HepG2 (cell line): ENCODE measurements around the gene GNG12. TPM values are rescaled to one million over a fixed set of nuclear protein-coding genes. Genes with fewer than 3 reads are reported as not detected.

Source experiments
- ATAC-seq: fragments of 200-7000 bp; cut with Tn5 transposase; 3 replicates; pipeline ENCODE4 v1.9.1; 2020; ENCODE audit warnings: mild to moderate bottlenecking, moderate library complexity
- BruUV-seq: library from RNA; stranded (reverse); fragments of 400-500 nt; replicated peaks from 2 replicates; lab custom pipeline; 2021; lab: Mats Ljungman, UMichigan
- CTCF ChIA-PET: fragments of 300-600 bp; formaldehyde crosslinking; extraction: SDS; loops from one replicate; lab custom pipeline; 2021; ENCODE audit warnings: low total read pairs, inconsistent platforms, low intra/inter-chr PET ratio; lab: Yijun Ruan, JAX
- POLR2A ChIA-PET: fragments of 350-600 bp; sonication (Branson Sonifier 250); formaldehyde crosslinking; loops from one replicate; lab custom pipeline; 2020; ENCODE audit warnings: antibody characterized with exemption, inconsistent platforms; lab: Yijun Ruan, JAX
- DNase-seq: peaks from one replicate; pipeline ENCODE4 v3.0.0-alpha.2; 2015; ENCODE audit warnings: low spot score
- FAIRE-seq: peaks from 3 replicates; lab custom pipeline; 2011; peaks lifted over from hg19 to GRCh38; lab: Jason Lieb, UNC
- H2AFZ ChIP-seq: one replicate; pipeline ENCODE4 v1.6.1; 2011; ENCODE audit warnings: low read length, inconsistent platforms
- H3K27ac ChIP-seq: fragments of 300-600 bp; 3 replicates; pipeline ENCODE4 v1.8.0; 2011; ENCODE audit warnings: mixed run types, mild to moderate bottlenecking, mixed read lengths, low read length, inconsistent platforms; ENCODE audit not compliant: insufficient read depth; ENCODE audit errors: extremely low read length
- H3K27me3 ChIP-seq, 2 experiments: fragments of 200-600 bp in 1 of 2; 2 replicates in 1 of 2; 3 replicates in 1 of 2; pipeline versions ENCODE4 v1.6.0 to v1.8.0; 2011; ENCODE audit warnings: low read length in 2 of 2, mild to moderate bottlenecking in 2 of 2, moderate library complexity in 2 of 2, inconsistent platforms in 1 of 2; ENCODE audit not compliant: insufficient read depth in 2 of 2, control insufficient read depth in 1 of 2
- H3K36me3 ChIP-seq, 2 experiments: fragments of 200-600 bp in 1 of 2; replicated peaks in 1 of 2; 2 replicates in 1 of 2; 3 replicates in 1 of 2; pipeline versions ENCODE4 v1.5.1 to v1.8.0; 2011; ENCODE audit warnings: low read length in 2 of 2, inconsistent platforms in 1 of 2; ENCODE audit not compliant: insufficient read depth in 2 of 2, control insufficient read depth in 1 of 2
- H3K4me1 ChIP-seq: 2 replicates; pipeline ENCODE4 v1.5.1; 2012; ENCODE audit warnings: low read length, inconsistent platforms; ENCODE audit not compliant: insufficient read depth
- H3K4me2 ChIP-seq: 2 replicates; pipeline ENCODE4 v1.6.0; 2011; ENCODE audit warnings: low read depth, low read length, inconsistent platforms
- H3K4me3 ChIP-seq, 3 experiments: fragments of 200-600 bp in 1 of 3; sonication (generic), shearing (Covaris generic) in 1 of 3; replicated peaks in 1 of 3; 2 replicates each; pipeline ENCODE4 v1.5.1; 2011 to 2016; ENCODE audit warnings: low read length in 3 of 3, inconsistent platforms in 2 of 3, low read depth in 2 of 3, mild to moderate bottlenecking in 2 of 3, control low read depth in 1 of 3, mixed read lengths in 1 of 3; ENCODE audit not compliant: insufficient read depth in 1 of 3
- H3K79me2 ChIP-seq: one replicate; pipeline ENCODE4 v1.6.1; 2011; ENCODE audit warnings: low read length, inconsistent platforms; ENCODE audit not compliant: insufficient read depth
- H3K9ac ChIP-seq: 2 replicates; pipeline ENCODE4 v1.6.0; 2011; ENCODE audit warnings: mild to moderate bottlenecking, low read depth, low read length, inconsistent platforms; ENCODE audit not compliant: insufficient read depth
- H3K9me3 ChIP-seq: 2 replicates; pipeline ENCODE4 v1.5.1; 2012; ENCODE audit warnings: mild to moderate bottlenecking, low read length
- H4K20me1 ChIP-seq: 2 replicates; pipeline ENCODE4 v1.6.0; 2011; ENCODE audit warnings: inconsistent platforms, mild to moderate bottlenecking, low read length, moderate library complexity; ENCODE audit not compliant: insufficient read depth
- GMEB2 ChIP-seq: IDR thresholded peaks from 2 replicates; pipeline ENCODE4 v1.6.1; 2016; ENCODE audit warnings: missing biosample characterization, missing genetic modification reagents, low read depth
- IRF2 ChIP-seq: IDR thresholded peaks from 2 replicates; pipeline ENCODE4 v1.6.1; 2018; ENCODE audit warnings: missing genetic modification reagents, missing compliant biosample characterization
- ZBTB33 ChIP-seq: sonication (generic); formaldehyde crosslinking; IDR thresholded peaks from 2 replicates; pipeline ENCODE4 v1.4.0; 2020; ENCODE audit warnings: missing genetic modification reagents
- WGBS: methylation state at CpG from one replicate; pipeline ENCODE4 v1.1.6; 2017; ENCODE audit warnings: low lambda C conversion rate; 5-methylcytosine and 5-hydroxymethylcytosine counted together
- in situ Hi-C: cut with HindIII; loops from 2 replicates; pipeline ENCODE4 v1.10.0; 2017; ENCODE audit warnings: low pct_unique_long_range_greater_than_20kb; ENCODE audit not compliant: extremely low pct_ligation_motif_present
- intact Hi-C: fragments of 100-400 bp; cut with micrococcal nuclease; formaldehyde crosslinking; loops from one replicate; pipeline ENCODE4 v1.10.0; 2022; ENCODE audit not compliant: unreplicated experiment
- polyA plus RNA-seq, 8 experiments: library from polyadenylated mRNA; depleted of rRNA in 3 of 8; stranded (reverse) in 7 of 8; unstranded in 1 of 8; fragments of >200 nt; fragmentation: Illumina TruSeq in 4 of 8; extraction: Trizol in 4 of 8; gene quantifications; 2 replicates each; pipeline versions ENCODE4 v1.2.1 to v1.2.3, GENCODE V29; 2011 to 2016; ENCODE audit warnings: low read depth in 4 of 8, missing spikeins in 1 of 8, mixed read lengths in 1 of 8; ENCODE audit not compliant: insufficient read depth in 1 of 8
- total RNA-seq, 5 experiments: library from RNA; depleted of rRNA; stranded (reverse); fragments of >200 nt; fragmentation: Illumina TruSeq; extraction: Trizol; gene quantifications; 2 replicates each; pipeline ENCODE4 v1.2.3, GENCODE V29; 2016; ENCODE audit warnings: low read depth in 1 of 5

GNG12 gene
- total and polyA plus RNA-seq, 2 of the 13 experiments (the other 11 are each of a cell fraction or from before 2014, with no cell fraction given), result 0.11 TPM

GRCh38 chr1:67708606-67709005, 124.7 kb downstream of the GNG12 start:
- in situ Hi-C loops, result no loop called here
- no peak for DNase-seq

More at GRCh38 chr1:67708606-67709005, 124.7 kb downstream of the GNG12 start:
- Histone ChIP-seq H3K9ac (no peak overlapping the region), H2AFZ (no peak overlapping the region), H3K4me2 (no peak overlapping the region), H3K36me3 (no peaks in the 10 kb centered on the region), H3K27ac (no peak overlapping the region), H3K4me1 (peaks cover 36% of the 10 kb centered on the region), H3K27me3 (peaks cover 0 to 20% of the 10 kb centered on the region in 2 experiments; a peak in 1 of 5 replicates), H3K9me3 (no peaks in the 10 kb centered on the region), H4K20me1 (no peaks in the 10 kb centered on the region)
- ChIA-PET POLR2A (no interaction called here), CTCF (no interaction called here)
- intact Hi-C loops, result no loop called here
- BruUV-seq, result no TSS peak
- FAIRE-seq (no peak), ATAC-seq (no peak)
- no peak for TF ChIP-seq IRF2 (CRISPR knock-in tag)
- no peak for TF ChIP-seq GMEB2 (CRISPR knock-in tag)
- TF ChIP-seq ZBTB33, result peak; percentile 64; the same call in 1 of the 2 replicates
- TF ChIP-seq, all 625 proteins: peak for 1
- 40% methylated on average over 7 of the region's 8 CpGs for WGBS
- H3K79me2 ChIP-seq, result no peaks in the 10 kb centered on the region
- H3K4me3 ChIP-seq, result no peak overlapping the region
